Stomach (tissue), 9 donors: ENCODE measurements around the gene STK32C. TPM values are rescaled to one million over a fixed set of nuclear protein-coding genes. Genes with fewer than 3 reads are reported as not detected.

Source experiments
- DNase-seq, 2 donors: peaks; one replicate each; pipeline versions ENCODE4 v3.0.0 to v3.0.0-alpha.2; 2013 to 2019
- H3K27ac ChIP-seq, 5 donors: fragments of 200-600 bp in 4 of 5; sonication (generic) in 4 of 5; one replicate each; pipeline ENCODE4 v1.5.1; 2013 to 2019; ENCODE audit warnings: mild to moderate bottlenecking in 1 of 5, moderate library complexity in 1 of 5
- H3K27me3 ChIP-seq, 3 donors: fragments of 200-600 bp; sonication (generic); one replicate each; pipeline ENCODE4 v1.5.1; 2017 to 2019; ENCODE audit warnings: mixed run types in 1 of 3
- H3K36me3 ChIP-seq, 4 donors: fragments of 200-600 bp; sonication (generic); 1 replicate in 3 of 4; 2 replicates in 1 of 4; pipeline ENCODE4 v1.5.1; 2016 to 2019
- H3K4me1 ChIP-seq, 4 donors: fragments of 200-600 bp; sonication (generic); one replicate each; pipeline ENCODE4 v1.5.1; 2016 to 2019
- H3K4me3 ChIP-seq, 4 donors: fragments of 200-600 bp; sonication (generic) in 3 of 4; one replicate each; pipeline ENCODE4 v1.5.1; 2016 to 2019; ENCODE audit warnings: mild to moderate bottlenecking in 1 of 4
- H3K9me3 ChIP-seq, 4 donors: fragments of 200-600 bp; sonication (generic); one replicate each; pipeline ENCODE4 v1.5.1; 2016 to 2019
- CTCF ChIP-seq, 7 experiments: fragments of 450-650 bp in 4 of 7; fragments of 200-600 bp in 3 of 7; sonication (generic) in 3 of 7; IDR thresholded peaks; one replicate each; pipeline ENCODE4 v1.5.1; 2016 to 2019; ENCODE audit warnings: antibody characterized with exemption in 7 of 7, control low read depth in 2 of 7, mild to moderate bottlenecking in 1 of 7
- EP300 ChIP-seq: sonication (generic); formaldehyde crosslinking; IDR thresholded peaks from one replicate; pipeline ENCODE4 v1.6.1; 2017; ENCODE audit warnings: antibody characterized with exemption
- POLR2A ChIP-seq, 4 donors: fragments of 450-650 bp; IDR thresholded peaks; one replicate each; pipeline ENCODE4 v1.6.1; 2016; ENCODE audit warnings: antibody characterized with exemption in 4 of 4, control low read depth in 2 of 4, mild to moderate bottlenecking in 1 of 4, moderate library complexity in 1 of 4
- POLR2AphosphoS5 ChIP-seq, 3 donors: sonication (generic); formaldehyde crosslinking; IDR thresholded peaks; one replicate each; pipeline ENCODE4 v1.6.1; 2016; ENCODE audit warnings: antibody characterized with exemption in 3 of 3
- WGBS, 5 donors: extraction: QIAGEN DNeasy Blood & Tissue Kit in 3 of 5; methylation state at CpG; one replicate each; pipeline versions ENCODE4 v1.1.5 to v1.1.7; 2013 to 2018; 5-methylcytosine and 5-hydroxymethylcytosine counted together
- intact Hi-C: fragments of 100-400 bp; cut with DNase I; formaldehyde crosslinking; loops from one replicate; pipeline ENCODE4 v1.15.1; 2023; ENCODE audit warnings: low total_unique reads
- polyA plus RNA-seq, 3 donors: library from polyadenylated mRNA; stranded (reverse); fragments of 200-250 nt; gene quantifications; one replicate each; pipeline ENCODE4 v1.2.3, GENCODE V29; 2013
- total RNA-seq, 5 donors: library from RNA; depleted of rRNA; stranded (reverse); fragments of >200 nt; gene quantifications; one replicate each; pipeline versions ENCODE4 v1.1.0 to v1.2.3, GENCODE V29; 2014 to 2016
- donor health status: healthy with polysubstance abuse.
- donor health status: Bipolar disorder and iron deficiency.
- donor health status: healthy.

The STK32C gene
- total and polyA plus RNA-seq, 8 donors = 1.6 to 71.0 (median 7.9) TPM; not detected in 1

DNA sequence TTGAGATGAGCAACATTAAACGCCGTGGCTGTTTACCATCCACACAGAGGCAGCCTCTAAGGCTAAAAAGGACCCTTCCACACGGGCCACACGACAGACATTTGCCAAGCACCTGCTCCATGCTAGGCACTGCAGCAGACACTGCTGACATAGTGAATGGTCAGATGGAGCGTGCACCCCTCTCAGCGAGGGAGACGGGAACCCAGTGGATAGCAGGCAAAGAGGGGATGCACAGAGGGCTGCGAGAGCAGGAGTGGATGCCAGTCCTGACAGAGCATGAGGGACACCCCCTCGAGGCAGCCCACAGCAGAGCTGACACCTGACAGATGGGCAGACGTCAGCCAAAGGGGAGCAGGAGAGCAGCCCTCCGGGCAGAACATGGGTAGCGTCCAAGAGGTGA lies 5.6 kb upstream of the STK32C start:
- 89 to 93% (median 91%) methylated on average over 12 of the region's 12 CpGs for WGBS, 5 donors
- Histone ChIP-seq H3K27ac (no peak overlapping the region), H3K4me3 (no peak overlapping the region), H3K27me3 (peaks cover 0 to 19% (median 0%) of the 10 kb centered on the region in 3 donors), H3K4me1 (peaks cover 7 to 10% (median 8%) of the 10 kb centered on the region in 4 donors), H3K9me3 (no peaks in the 10 kb centered on the region), H3K36me3 (no peaks in the 10 kb centered on the region)
- intact Hi-C loops = no loop called here
- TF ChIP-seq EP300 (no peak), POLR2A (IDR thresholded peaks at IDR 0.05) (no peak), CTCF (IDR thresholded peaks at IDR 0.05) (no peak), POLR2AphosphoS5 (IDR thresholded peaks at IDR 0.05) (no peak)
- no peak for DNase-seq

DNA sequence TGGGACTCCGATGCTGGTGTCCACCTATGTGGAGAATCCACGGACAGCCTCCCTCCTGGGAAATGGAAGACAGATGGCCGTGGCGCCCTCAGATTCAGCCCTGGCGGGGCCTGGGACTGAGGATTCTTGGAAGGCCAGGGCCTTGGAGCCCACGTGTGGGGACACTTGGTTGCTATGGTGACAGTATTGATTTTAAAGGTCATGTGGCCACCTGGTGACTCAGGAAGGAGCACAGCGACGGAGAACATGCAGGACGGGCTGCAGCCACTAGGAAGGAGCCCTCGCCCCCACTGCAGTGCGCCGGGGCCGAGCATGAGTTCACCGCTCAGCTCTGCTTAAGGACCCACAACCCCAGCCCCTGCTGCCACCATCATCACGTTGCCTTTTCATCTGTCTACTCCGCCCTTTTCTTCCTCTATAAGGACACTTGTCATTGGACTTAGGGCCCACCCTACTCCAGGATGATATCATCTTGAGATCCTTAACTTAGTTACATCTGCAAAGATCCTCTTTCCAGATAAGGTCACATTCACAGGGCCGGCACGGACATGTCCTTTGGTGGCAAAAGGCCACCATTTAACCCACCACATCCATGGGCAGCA lies 3.7 kb upstream of the STK32C start:
- Histone ChIP-seq H3K9me3 (no peaks in the 10 kb centered on the region), H3K4me1 (peaks cover 13 to 21% (median 19%) of the 10 kb centered on the region in 4 donors), H3K36me3 (no peaks in the 10 kb centered on the region), H3K4me3 (no peak overlapping the region), H3K27me3 (peaks cover 0 to 28% (median 0%) of the 10 kb centered on the region in 3 donors), H3K27ac (no peak overlapping the region)
- TF ChIP-seq CTCF (IDR thresholded peaks at IDR 0.05) (peak in 1 of 7 experiments; percentile 2), POLR2A (IDR thresholded peaks at IDR 0.05) (no peak), EP300 (no peak)
- intact Hi-C loops = no loop called here
- WGBS, 5 donors = 42 to 68% (median 53%) methylated on average over 14 to 18 of the region's 18 CpGs
- peak in 1 of 2 donors; percentile 79 for DNase-seq

- DNase-seq = no peak
- no peaks in the 10 kb centered on the region for H3K9me3 ChIP-seq
- no peak overlapping the region for H3K27ac ChIP-seq
- TF ChIP-seq EP300 (no peak), POLR2AphosphoS5 (IDR thresholded peaks at IDR 0.05) (no peak), CTCF (IDR thresholded peaks at IDR 0.05) (no peak), POLR2A (IDR thresholded peaks at IDR 0.05) (no peak)
- intact Hi-C loops = no loop called here
- H3K4me3 ChIP-seq = no peak overlapping the region
- peaks cover 0 to 30% (median 0%) of the 10 kb centered on the region in 3 donors for H3K27me3 ChIP-seq
- H3K36me3 ChIP-seq = no peaks in the 10 kb centered on the region
- peaks cover 13 to 23% (median 22%) of the 10 kb centered on the region in 4 donors for H3K4me1 ChIP-seq
- 74 to 81% (median 78%) methylated on average over 17 of the region's 17 CpGs for WGBS, 5 donors
These were observed 3.1 kb upstream of the STK32C start for GRCh38 chr10:132310701-132311337.

DNA sequence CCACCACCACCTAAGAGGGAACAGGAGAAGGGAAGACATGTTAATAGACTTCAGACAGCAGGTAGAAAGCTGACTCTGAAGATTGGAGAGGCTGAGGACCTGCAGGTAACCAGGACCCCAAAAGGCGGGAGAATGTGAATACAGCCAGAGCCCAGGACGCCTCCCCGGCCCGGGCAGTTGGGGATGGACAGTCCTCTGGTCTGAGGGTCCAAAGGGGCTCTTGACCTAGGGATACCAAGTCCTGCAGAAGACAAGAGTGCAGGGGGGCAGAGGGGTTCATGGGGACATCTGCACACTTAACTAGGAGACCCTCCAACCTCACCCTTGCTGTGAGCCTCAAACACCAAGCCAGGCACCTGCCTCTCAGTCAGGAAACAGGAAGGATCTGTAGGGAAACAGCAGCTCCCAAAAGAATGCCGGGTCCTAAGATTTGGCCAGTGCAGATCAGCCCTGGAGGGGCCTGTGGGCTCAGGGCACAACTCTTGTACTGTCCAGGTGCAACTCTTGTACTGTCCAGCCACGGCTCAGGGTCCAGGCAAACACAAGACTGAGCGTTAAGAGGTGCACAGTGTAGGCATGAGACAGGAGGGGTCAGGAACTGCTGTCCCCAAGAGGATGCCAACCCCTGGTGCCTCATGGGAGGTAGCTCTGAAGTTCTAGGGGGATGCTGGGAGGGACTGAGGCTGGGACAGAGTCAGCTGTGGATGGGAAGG lies 2.3 kb upstream of the STK32C start:
- H3K36me3 ChIP-seq = no peaks in the 10 kb centered on the region
- peaks cover 0 to 33% (median 0%) of the 10 kb centered on the region in 3 donors for H3K27me3 ChIP-seq
- intact Hi-C loops = no loop called here
- TF ChIP-seq POLR2A (IDR thresholded peaks at IDR 0.05) (no peak), EP300 (no peak), POLR2AphosphoS5 (IDR thresholded peaks at IDR 0.05) (no peak), CTCF (IDR thresholded peaks at IDR 0.05) (no peak)
- no peak overlapping the region for H3K27ac ChIP-seq
- WGBS, 5 donors = 85 to 95% (median 88%) methylated on average over 5 to 7 of the region's 7 CpGs
- H3K9me3 ChIP-seq = no peaks in the 10 kb centered on the region
- no peak overlapping the region for H3K4me3 ChIP-seq
- no peak for DNase-seq
- peaks cover 13 to 23% (median 22%) of the 10 kb centered on the region in 4 donors for H3K4me1 ChIP-seq
